Tibial nerve (tissue), 4 donors: ENCODE results near the gene LRRC47. TPM values are rescaled to one million over a fixed set of nuclear protein-coding genes. Genes with fewer than 3 reads are reported as not detected.

ENCODE experiments used
- DNase-seq, 2 donors: peaks; one replicate each; pipeline ENCODE4 v3.0.0-alpha.2; 2019; ENCODE audit warnings: low spot score in 2 of 2
- H3K27ac ChIP-seq, 4 donors: fragments of 200-600 bp; sonication (generic) in 3 of 4; one replicate each; pipeline ENCODE4 v1.5.1; 2017 to 2019; ENCODE audit warnings: mild to moderate bottlenecking in 1 of 4
- H3K27me3 ChIP-seq, 2 donors: fragments of 200-600 bp; sonication (generic) in 1 of 2; one replicate each; pipeline versions ENCODE4 v1.5.1 to v1.6.0; 2017 to 2019
- H3K36me3 ChIP-seq, 3 donors: fragments of 200-600 bp; sonication (generic); one replicate each; pipeline ENCODE4 v1.5.1; 2018 to 2019
- H3K4me1 ChIP-seq, 4 donors: fragments of 200-600 bp; sonication (generic) in 3 of 4; one replicate each; pipeline ENCODE4 v1.5.1; 2017 to 2019
- H3K4me3 ChIP-seq, 4 donors: fragments of 200-600 bp; sonication (generic) in 3 of 4; one replicate each; pipeline ENCODE4 v1.5.1; 2017 to 2019; ENCODE audit warnings: mild to moderate bottlenecking in 1 of 4, moderate library complexity in 1 of 4
- H3K9me3 ChIP-seq, 4 donors: fragments of 200-600 bp; sonication (generic) in 3 of 4; one replicate each; pipeline ENCODE4 v1.5.1; 2017 to 2019
- EP300 ChIP-seq, 2 donors: sonication (generic); formaldehyde crosslinking; IDR thresholded peaks; one replicate each; pipeline ENCODE4 v1.6.1; 2017; ENCODE audit warnings: antibody characterized with exemption in 2 of 2, mild to moderate bottlenecking in 1 of 2
- POLR2A ChIP-seq, 2 donors: fragments of 450-650 bp; IDR thresholded peaks; one replicate each; pipeline ENCODE4 v1.6.1; 2017; ENCODE audit warnings: antibody characterized with exemption in 2 of 2, mild to moderate bottlenecking in 2 of 2, moderate library complexity in 2 of 2
- WGBS, 2 donors: methylation state at CpG; one replicate each; pipeline ENCODE4 v1.1.5; 2018; 5-methylcytosine and 5-hydroxymethylcytosine counted together
- total RNA-seq, 4 donors: library from RNA; depleted of rRNA; stranded (reverse); fragments of >200 nt; gene quantifications; one replicate each; pipeline ENCODE4 v1.1.0, GENCODE V29; 2016
- TF ChIP-seq, protein P1 (sequence below), 5 experiments: fragments of 200-600 bp in 3 of 5; fragments of 450-650 bp in 2 of 5; sonication (generic) in 3 of 5; IDR thresholded peaks; one replicate each; pipeline ENCODE4 v1.5.1; 2016 to 2019; ENCODE audit warnings: antibody characterized with exemption in 5 of 5, mild to moderate bottlenecking in 3 of 5, moderate library complexity in 2 of 5

LRRC47 gene
- total RNA-seq, 4 donors from 2014 or later = 40.8 to 46.3 (median 42.6) TPM

DNA sequence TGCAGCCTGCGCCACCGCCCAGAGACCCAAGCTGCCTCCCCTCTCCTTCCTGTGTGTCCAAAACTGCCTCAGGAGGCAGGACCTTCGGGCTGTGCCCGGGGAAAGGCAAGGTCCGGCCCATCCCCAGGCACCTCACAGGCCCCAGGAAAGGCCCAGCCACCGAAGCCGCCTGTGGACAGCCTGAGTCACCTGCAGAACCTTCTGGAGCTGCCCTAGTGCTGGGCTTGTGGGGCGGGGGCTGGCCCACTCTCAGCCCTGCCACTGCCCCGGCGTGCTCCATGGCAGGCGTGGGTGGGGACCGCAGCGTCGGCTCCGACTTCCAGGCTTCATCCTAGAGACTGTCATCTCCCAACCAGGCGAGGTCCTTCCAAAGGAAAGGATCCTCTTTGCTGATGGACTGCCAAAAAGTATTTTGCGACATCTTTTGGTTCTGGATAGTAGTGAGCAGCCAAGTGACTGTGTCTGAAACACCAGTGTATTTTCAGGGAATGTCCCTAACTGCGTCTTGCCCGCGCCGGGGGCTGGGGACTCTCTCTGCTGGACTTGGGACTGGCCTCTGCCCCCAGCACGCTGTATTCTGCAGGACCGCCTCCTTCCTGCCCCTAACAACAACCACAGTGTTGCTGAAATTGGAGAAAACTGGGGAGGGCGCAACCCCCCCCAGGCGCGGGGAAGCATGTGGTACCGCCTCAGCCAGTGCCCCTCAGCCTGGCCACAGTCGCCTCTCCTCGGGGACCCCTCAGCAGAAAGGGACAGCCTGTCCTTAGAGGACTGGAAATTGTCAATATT is 63.0 kb downstream of the LRRC47 start:
- TF ChIP-seq POLR2A (IDR thresholded peaks at IDR 0.05) (no peak), EP300 (IDR thresholded peaks at IDR 0.05) (no peak)
- TF ChIP-seq, protein P1, sequence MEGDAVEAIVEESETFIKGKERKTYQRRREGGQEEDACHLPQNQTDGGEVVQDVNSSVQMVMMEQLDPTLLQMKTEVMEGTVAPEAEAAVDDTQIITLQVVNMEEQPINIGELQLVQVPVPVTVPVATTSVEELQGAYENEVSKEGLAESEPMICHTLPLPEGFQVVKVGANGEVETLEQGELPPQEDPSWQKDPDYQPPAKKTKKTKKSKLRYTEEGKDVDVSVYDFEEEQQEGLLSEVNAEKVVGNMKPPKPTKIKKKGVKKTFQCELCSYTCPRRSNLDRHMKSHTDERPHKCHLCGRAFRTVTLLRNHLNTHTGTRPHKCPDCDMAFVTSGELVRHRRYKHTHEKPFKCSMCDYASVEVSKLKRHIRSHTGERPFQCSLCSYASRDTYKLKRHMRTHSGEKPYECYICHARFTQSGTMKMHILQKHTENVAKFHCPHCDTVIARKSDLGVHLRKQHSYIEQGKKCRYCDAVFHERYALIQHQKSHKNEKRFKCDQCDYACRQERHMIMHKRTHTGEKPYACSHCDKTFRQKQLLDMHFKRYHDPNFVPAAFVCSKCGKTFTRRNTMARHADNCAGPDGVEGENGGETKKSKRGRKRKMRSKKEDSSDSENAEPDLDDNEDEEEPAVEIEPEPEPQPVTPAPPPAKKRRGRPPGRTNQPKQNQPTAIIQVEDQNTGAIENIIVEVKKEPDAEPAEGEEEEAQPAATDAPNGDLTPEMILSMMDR (IDR thresholded peaks at IDR 0.05) = no peak
- whole genome bisulfite sequencing, 2 donors = 55 to 62% methylated on average over 23 to 29 of the region's 29 CpGs

DNA sequence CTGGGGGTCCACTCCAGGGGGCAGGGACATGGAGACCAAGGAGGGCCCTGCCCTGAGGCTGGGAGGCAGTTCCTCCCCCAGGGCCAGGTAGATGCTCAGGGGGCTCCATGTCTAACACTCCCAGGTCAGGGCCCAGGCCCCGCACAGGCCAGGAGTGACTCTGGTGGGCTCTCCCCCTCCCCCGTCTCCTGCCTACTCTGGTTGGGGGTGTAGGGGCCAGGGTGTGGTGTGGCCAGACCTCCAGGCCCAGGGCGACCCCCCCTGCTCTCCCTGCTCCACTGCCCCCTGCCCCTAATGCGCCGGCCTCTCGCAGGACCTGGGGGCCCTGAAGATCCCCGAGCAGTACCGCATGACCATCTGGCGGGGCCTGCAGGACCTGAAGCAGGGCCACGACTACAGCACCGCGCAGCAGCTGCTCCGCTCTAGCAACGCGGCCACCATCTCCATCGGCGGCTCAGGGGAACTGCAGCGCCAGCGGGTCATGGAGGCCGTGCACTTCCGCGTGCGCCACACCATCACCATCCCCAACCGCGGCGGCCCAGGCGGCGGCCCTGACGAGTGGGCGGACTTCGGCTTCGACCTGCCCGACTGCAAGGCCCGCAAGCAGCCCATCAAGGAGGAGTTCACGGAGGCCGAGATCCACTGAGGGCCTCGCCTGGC is 63.7 kb downstream of the LRRC47 start:
- TF ChIP-seq, protein P1 (IDR thresholded peaks at IDR 0.05) = no peak
- TF ChIP-seq POLR2A (IDR thresholded peaks at IDR 0.05) (no peak), EP300 (IDR thresholded peaks at IDR 0.05) (no peak)

More for the DNA sequence above, 63.0 kb downstream of the LRRC47 start:
- H3K27me3 ChIP-seq = peaks cover 0 to 39% of the 10 kb centered on the region in 2 donors
- peaks cover 0 to 41% (median 0%) of the 10 kb centered on the region in 3 donors for H3K36me3 ChIP-seq
- H3K9me3 ChIP-seq = no peaks in the 10 kb centered on the region
- no peak for DNase-seq
- H3K27ac ChIP-seq = no peak overlapping the region
- H3K4me1 ChIP-seq = peaks cover 0 to 22% (median 0%) of the 10 kb centered on the region in 4 donors
- no peak overlapping the region for H3K4me3 ChIP-seq

DNA sequence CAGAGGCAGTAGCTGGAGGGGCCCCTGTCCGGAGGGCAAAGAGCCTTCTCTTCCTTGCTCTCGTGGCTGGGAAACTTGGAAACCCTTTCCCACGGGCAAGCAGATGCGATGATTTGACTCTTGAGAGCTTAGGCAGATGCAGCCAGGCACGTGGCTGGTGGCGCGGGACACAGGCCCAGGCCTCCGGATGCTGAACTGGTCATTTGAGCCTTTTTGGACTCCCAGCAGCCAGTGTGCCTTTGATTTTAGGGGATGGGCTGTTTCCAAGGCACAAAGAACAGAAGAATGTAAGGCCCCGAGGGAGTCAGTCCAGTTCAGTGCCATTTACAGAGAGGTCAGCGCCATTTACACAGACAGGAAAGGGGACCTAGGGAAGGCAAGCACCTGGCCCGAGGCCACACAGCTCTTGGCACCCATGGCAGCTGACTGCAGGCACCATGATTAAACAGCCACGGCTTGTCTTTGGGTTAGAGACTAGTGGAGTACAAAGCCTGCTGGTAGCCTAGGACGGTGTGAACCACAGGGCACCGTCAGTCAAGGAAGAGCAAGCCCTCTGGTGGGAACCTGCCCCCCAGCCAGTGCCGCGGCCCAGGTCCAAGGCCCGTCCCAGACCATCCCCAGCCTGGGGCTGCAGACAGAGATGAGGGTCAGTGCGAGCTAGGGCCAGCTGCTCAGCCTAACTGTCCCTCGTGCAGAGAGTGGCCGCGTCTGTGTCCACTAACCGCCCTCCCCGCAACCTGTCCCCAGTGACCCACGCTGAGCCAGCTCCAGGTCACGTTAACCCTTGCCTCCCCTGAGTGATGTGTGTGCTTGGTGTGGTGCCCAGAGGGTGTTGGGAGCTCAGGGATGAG is 64.5 kb downstream of the LRRC47 start:
- Histone ChIP-seq H3K4me1 (peaks cover 0 to 22% (median 0%) of the 10 kb centered on the region in 4 donors), H3K27ac (no peak overlapping the region), H3K36me3 (peaks cover 0 to 26% (median 0%) of the 10 kb centered on the region in 3 donors), H3K4me3 (no peak overlapping the region), H3K9me3 (no peaks in the 10 kb centered on the region), H3K27me3 (peaks cover 0 to 53% of the 10 kb centered on the region in 2 donors)
- 43 to 52% methylated on average over 23 to 25 of the region's 25 CpGs for WGBS, 2 donors
- no peak for TF ChIP-seq EP300 (IDR thresholded peaks at IDR 0.05)
- no peak for DNase-seq

More for the DNA sequence above, 63.7 kb downstream of the LRRC47 start:
- H3K36me3 ChIP-seq = peaks cover 0 to 34% (median 0%) of the 10 kb centered on the region in 3 donors
- no peak overlapping the region for H3K27ac ChIP-seq
- peaks cover 0 to 46% of the 10 kb centered on the region in 2 donors for H3K27me3 ChIP-seq
- peaks cover 0 to 22% (median 0%) of the 10 kb centered on the region in 4 donors for H3K4me1 ChIP-seq
- no peaks in the 10 kb centered on the region for H3K9me3 ChIP-seq
- no peak overlapping the region for H3K4me3 ChIP-seq
- 54% methylated on average over 24 of the region's 37 CpGs; no CpG with 5 or more reads in 1 of the 2 donors for WGBS, 2 donors
- no peak for DNase-seq

DNA sequence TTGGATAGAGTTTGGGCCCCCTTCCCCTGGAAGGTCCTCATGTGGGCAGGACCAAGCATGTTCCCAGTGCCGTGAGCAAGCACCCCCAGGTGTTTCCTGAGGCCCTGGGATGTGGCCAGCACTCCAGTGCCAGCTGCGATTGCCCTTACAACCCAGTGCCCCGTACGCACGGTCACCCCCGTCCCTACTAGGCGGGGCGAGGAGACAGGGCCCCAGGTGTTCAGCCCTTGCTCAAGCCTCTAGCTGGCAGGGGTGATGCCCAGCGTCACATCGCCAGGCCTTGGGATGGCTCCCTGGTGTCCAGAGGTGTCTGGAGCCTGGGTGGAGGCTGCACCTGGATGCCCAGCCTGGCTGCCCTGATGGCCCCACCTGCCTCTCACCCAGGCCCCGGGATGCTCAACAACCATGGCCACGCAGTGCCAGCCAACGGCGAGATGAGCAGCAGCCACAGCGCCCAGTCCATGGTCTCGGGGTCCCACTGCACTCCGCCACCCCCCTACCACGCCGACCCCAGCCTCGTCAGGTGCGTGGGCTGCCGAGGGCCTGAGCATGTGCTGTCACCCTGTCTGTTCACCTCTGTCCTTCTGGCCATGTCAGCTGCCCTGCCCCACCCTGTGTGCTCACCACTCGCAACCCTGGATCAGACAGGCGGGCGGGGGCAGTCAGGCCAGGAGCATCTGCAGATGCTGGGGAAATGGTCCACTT is 65.6 kb downstream of the LRRC47 start:
- Histone ChIP-seq H3K27me3 (peaks cover 0 to 62% of the 10 kb centered on the region in 2 donors), H3K4me1 (peaks cover 0 to 22% (median 0%) of the 10 kb centered on the region in 4 donors), H3K36me3 (peaks cover 0 to 15% (median 0%) of the 10 kb centered on the region in 3 donors), H3K27ac (no peak overlapping the region), H3K9me3 (no peaks in the 10 kb centered on the region), H3K4me3 (no peak overlapping the region)
- no peak for DNase-seq
- TF ChIP-seq EP300 (IDR thresholded peaks at IDR 0.05) (no peak), POLR2A (IDR thresholded peaks at IDR 0.05) (no peak)
- TF ChIP-seq, protein P1 (IDR thresholded peaks at IDR 0.05) = no peak
- 83 to 84% methylated on average over 15 to 24 of the region's 25 CpGs for WGBS, 2 donors
